Gastrocnemius medialis (tissue), 4 donors: ENCODE data around the gene FAM168A.

Experiments used
- CTCF ChIP-seq, 5 experiments: fragments of 450-650 bp in 3 of 5; fragments of 200-600 bp in 2 of 5; sonication (generic) in 2 of 5; IDR thresholded peaks in 4 of 5; conservative IDR thresholded peaks in 1 of 5; 1 replicate in 4 of 5; 2 replicates in 1 of 5; pipeline ENCODE4 v1.5.1; 2016 to 2019; ENCODE audit warnings: antibody characterized with exemption in 5 of 5, mild to moderate bottlenecking in 3 of 5, moderate library complexity in 3 of 5
- POLR2A ChIP-seq, 2 donors: fragments of 450-650 bp; IDR thresholded peaks; one replicate each; pipeline ENCODE4 v1.6.1; 2017; ENCODE audit warnings: antibody characterized with exemption in 2 of 2, mild to moderate bottlenecking in 2 of 2, moderate library complexity in 2 of 2

GRCh38 chr11:73422886-73423285 is 175.0 kb downstream of the FAM168A start:
- TF ChIP-seq CTCF (IDR thresholded peaks at IDR 0.05 in 4 of 5, conservative IDR thresholded peaks at IDR 0.05 in 1 of 5) (no peak), POLR2A (IDR thresholded peaks at IDR 0.05) (no peak)
